GM12801 (cell line): Measurements from ENCODE around the gene NUP62.
"Not testable (repeated sequence)": the region's sequence is repeated elsewhere in the genome, so short reads cannot be mapped to it uniquely, and the experiment has no call there.

Source experiments
- CTCF ChIP-seq: IDR thresholded peaks from one replicate; pipeline ENCODE4 v1.5.1; 2011; ENCODE audit warnings: control low read depth; ENCODE audit not compliant: insufficient read length; ENCODE audit errors: extremely low read depth

NUP62 gene

GRCh38 chr19:49972841-49973240 is 43.5 kb upstream of the NUP62 start:
- TF ChIP-seq CTCF = no peak

DNA sequence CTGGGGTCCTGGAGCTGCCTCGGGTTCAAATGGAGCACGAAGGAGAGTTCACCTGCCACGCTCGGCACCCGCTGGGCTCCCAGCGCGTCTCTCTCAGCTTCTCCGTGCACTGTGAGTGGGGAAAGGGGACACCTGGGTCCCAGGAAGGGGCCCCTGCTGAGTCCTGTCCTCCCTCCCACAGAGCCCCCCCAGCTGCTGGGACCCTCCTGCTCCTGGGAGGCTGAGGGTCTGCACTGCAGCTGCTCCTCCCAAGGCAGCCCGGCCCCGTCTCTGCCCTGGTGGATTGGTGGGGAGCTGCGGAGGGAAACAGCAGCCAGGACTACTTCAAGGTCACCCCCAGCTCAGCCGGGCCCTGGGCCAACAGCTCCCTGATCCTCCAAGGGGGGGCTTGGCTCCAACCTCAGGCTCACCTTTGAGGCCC is 42.7 kb upstream of the NUP62 start:
- no peak for TF ChIP-seq CTCF

- TF ChIP-seq CTCF = no peak
Measured at GRCh38 chr19:49968279-49968922, 39.1 kb upstream of the NUP62 start.

GRCh38 chr19:49960980-49961379 is 31.7 kb upstream of the NUP62 start, which contains the start of gene SIGLEC11:
TSS of gene SIGLEC11 (minus strand) at chr19:49961172. CDS start at chr19:49961081, 91 bp downstream.
- TF ChIP-seq CTCF = not testable (repeated sequence)

- no peak for TF ChIP-seq CTCF
Measured at GRCh38 chr19:49957262-49957915, 28.1 kb upstream of the NUP62 start.

DNA sequence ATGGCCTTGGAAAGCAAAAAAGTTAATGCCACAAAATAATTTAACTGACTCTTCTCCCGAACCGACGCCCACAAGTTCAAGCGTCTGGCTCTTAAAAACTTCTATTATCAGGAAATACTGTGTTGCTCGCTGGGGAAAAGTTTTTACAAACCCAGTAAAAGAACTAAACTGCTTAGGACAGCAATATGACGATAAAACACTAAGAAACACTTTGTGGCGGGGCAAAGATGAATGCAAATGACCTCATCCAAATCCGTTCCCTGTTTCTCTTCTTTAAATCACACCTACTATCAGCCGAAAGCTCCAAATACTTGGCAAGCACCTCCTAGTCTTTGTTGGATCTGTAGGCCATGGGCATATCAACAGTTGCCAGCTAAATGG is 26.8 kb upstream of the NUP62 start:
- no peak for TF ChIP-seq CTCF

- TF ChIP-seq CTCF = no peak
Measured at GRCh38 chr19:49954933-49955332, 25.6 kb upstream of the NUP62 start.
